ENCODE data around the gene STARD3NL. TPM values are rescaled to one million over a fixed set of nuclear protein-coding genes. Genes with fewer than 3 reads are reported as not detected.
"Not testable (repeated sequence)": the region's sequence is repeated elsewhere in the genome, so short reads cannot be mapped to it uniquely, and the experiment has no call there.

Gene STARD3NL
- total RNA-seq, 2 donors from 2014 or later, result 37.0 to 41.8 TPM

- no peak for DNase-seq (ENCODE audit: low spot score)
Measured at GRCh38 chr7:38248069-38248567, 70.1 kb downstream of the STARD3NL start.

GRCh38 chr7:38249849-38250248, 71.8 kb downstream of the STARD3NL start:
- DNase-seq (ENCODE audit: low spot score); intact Hi-C loops (cut with DNase I): not testable (repeated sequence)

More at GRCh38 chr7:38248069-38248567, 70.1 kb downstream of the STARD3NL start:
- intact Hi-C loops (cut with DNase I), result no loop called here

- DNase-seq (ENCODE audit: low spot score), result no peak
- intact Hi-C loops (cut with DNase I), result no loop called here
Measured at GRCh38 chr7:38257350-38257677, 79.3 kb downstream of the STARD3NL start.

GRCh38 chr7:38259157-38259556, 81.1 kb downstream of the STARD3NL start:
- DNase-seq (ENCODE audit: low spot score); intact Hi-C loops (cut with DNase I): not testable (repeated sequence)

GRCh38 chr7:38261601-38262000, 83.6 kb downstream of the STARD3NL start:
- DNase-seq (ENCODE audit: low spot score); intact Hi-C loops (cut with DNase I): not testable (repeated sequence)

GRCh38 chr7:38262026-38262425, 84.0 kb downstream of the STARD3NL start:
- intact Hi-C loops (cut with DNase I); DNase-seq (ENCODE audit: low spot score): not testable (repeated sequence)

GRCh38 chr7:38262545-38262944, 84.5 kb downstream of the STARD3NL start:
- no peak for DNase-seq (ENCODE audit: low spot score)
- intact Hi-C loops (cut with DNase I), result no loop called here

- intact Hi-C loops (cut with DNase I); DNase-seq (ENCODE audit: low spot score): not testable (repeated sequence)
Measured at GRCh38 chr7:38263274-38263673, 85.2 kb downstream of the STARD3NL start.

- intact Hi-C loops (cut with DNase I); DNase-seq (ENCODE audit: low spot score): not testable (repeated sequence)
Measured at GRCh38 chr7:38264602-38265001, 86.6 kb downstream of the STARD3NL start.

GRCh38 chr7:38265958-38266357, 87.9 kb downstream of the STARD3NL start:
- DNase-seq (ENCODE audit: low spot score); intact Hi-C loops (cut with DNase I): not testable (repeated sequence)

- DNase-seq (ENCODE audit: low spot score); intact Hi-C loops (cut with DNase I): not testable (repeated sequence)
Measured at GRCh38 chr7:38269704-38270346, 91.8 kb downstream of the STARD3NL start.

- DNase-seq (ENCODE audit: low spot score); intact Hi-C loops (cut with DNase I): not testable (repeated sequence)
Measured at GRCh38 chr7:38270405-38270804, 92.4 kb downstream of the STARD3NL start.

GRCh38 chr7:38273286-38273995, 95.4 kb downstream of the STARD3NL start, which contains the start of gene TARP:
Gene TARP (minus strand): TSS chr7:38273636.
- DNase-seq (ENCODE audit: low spot score), result no peak
- intact Hi-C loops (cut with DNase I), result no loop called here

GRCh38 chr7:38274486-38274885, 96.4 kb downstream of the STARD3NL start:
- intact Hi-C loops (cut with DNase I), result no loop called here
- no peak for DNase-seq (ENCODE audit: low spot score)

- DNase-seq (ENCODE audit: low spot score), result no peak
- intact Hi-C loops (cut with DNase I), result no loop called here
Measured at GRCh38 chr7:38274927-38275620, 97.0 kb downstream of the STARD3NL start.

- DNase-seq (ENCODE audit: low spot score), result no peak
- intact Hi-C loops (cut with DNase I), result no loop called here
Measured at GRCh38 chr7:38276096-38276877, 98.2 kb downstream of the STARD3NL start.

GRCh38 chr7:38280000-38280399, 102.0 kb downstream of the STARD3NL start:
- intact Hi-C loops (cut with DNase I), result no loop called here
- no peak for DNase-seq (ENCODE audit: low spot score)
